Naive thymus-derived CD4-positive, alpha-beta T cell (primary cell): ENCODE measurements around the gene KIF26A. TPM values are rescaled to one million over a fixed set of nuclear protein-coding genes. Genes with fewer than 3 reads are reported as not detected.

Source experiments
- ATAC-seq: fragments of 150-1000 bp; cut with Tn5 transposase; 2 replicates; pipeline ENCODE4 v1.10.0; 2021; ENCODE audit warnings: mild to moderate bottlenecking, moderate library complexity
- CTCF ChIA-PET: fragments of 350-600 bp; sonication (Branson Sonifier 250); formaldehyde crosslinking; loops from one replicate; lab custom pipeline; 2021; ENCODE audit warnings: antibody characterized with exemption; lab: Charles Lee
- POLR2A ChIA-PET: fragments of 350-600 bp; sonication (Branson Sonifier 250); formaldehyde crosslinking; loops from one replicate; lab custom pipeline; 2021; ENCODE audit warnings: antibody characterized with exemption, inconsistent platforms; lab: Charles Lee
- DNase-seq, 9 donors: peaks; one replicate each; pipeline versions ENCODE4 v3.0.0 to v3.0.0-alpha.2; 2020 to 2022; ENCODE audit warnings: mixed read lengths in 1 of 9
- H3K27ac ChIP-seq: one replicate; pipeline ENCODE4 v1.7.0; 2013; ENCODE audit warnings: mild to moderate bottlenecking, low read depth, low read length, moderate library complexity
- H3K27me3 ChIP-seq, 2 donors: one replicate each; pipeline ENCODE4 v1.7.0; 2013; ENCODE audit warnings: low read length in 2 of 2, mild to moderate bottlenecking in 2 of 2, moderate library complexity in 2 of 2; ENCODE audit not compliant: control insufficient read depth in 2 of 2, insufficient read depth in 2 of 2
- H3K36me3 ChIP-seq, 3 experiments: 1 replicate in 2 of 3; 2 replicates in 1 of 3; pipeline ENCODE4 v1.7.0; 2013; ENCODE audit warnings: low read length in 3 of 3, mild to moderate bottlenecking in 3 of 3, moderate library complexity in 1 of 3; ENCODE audit not compliant: insufficient read depth in 3 of 3, control insufficient read depth in 2 of 3
- H3K4me1 ChIP-seq, 2 donors: one replicate each; pipeline ENCODE4 v1.7.0; 2013; ENCODE audit warnings: low read length in 2 of 2, mild to moderate bottlenecking in 2 of 2, moderate library complexity in 1 of 2; ENCODE audit not compliant: control insufficient read depth in 2 of 2, insufficient read depth in 2 of 2
- H3K4me3 ChIP-seq: 2 replicates; pipeline ENCODE4 v1.7.0; 2013; ENCODE audit warnings: mild to moderate bottlenecking, low read length
- H3K9me3 ChIP-seq, 3 experiments: 1 replicate in 2 of 3; 2 replicates in 1 of 3; pipeline ENCODE4 v1.7.0; 2013; ENCODE audit warnings: low read length in 3 of 3; ENCODE audit not compliant: control insufficient read depth in 2 of 3
- H3K27ac Mint-ChIP-seq, 9 donors: one replicate each; pipeline ENCODE4 v1.8.0; 2020 to 2022; ENCODE audit warnings: mixed read lengths in 9 of 9, mild to moderate bottlenecking in 8 of 9, moderate library complexity in 5 of 9, inconsistent platforms in 2 of 9
- H3K27me3 Mint-ChIP-seq, 5 donors: one replicate each; pipeline ENCODE4 v1.8.0; 2021 to 2022; ENCODE audit warnings: mixed read lengths in 5 of 5, mild to moderate bottlenecking in 1 of 5
- H3K36me3 Mint-ChIP-seq, 5 donors: one replicate each; pipeline ENCODE4 v1.8.0; 2020 to 2022; ENCODE audit warnings: mixed read lengths in 5 of 5, mild to moderate bottlenecking in 3 of 5, inconsistent platforms in 1 of 5
- H3K4me1 Mint-ChIP-seq, 7 donors: one replicate each; pipeline ENCODE4 v1.8.0; 2020 to 2022; ENCODE audit warnings: mixed read lengths in 7 of 7, mild to moderate bottlenecking in 3 of 7, inconsistent platforms in 1 of 7
- H3K4me3 Mint-ChIP-seq, 10 donors: one replicate each; pipeline ENCODE4 v1.8.0; 2020 to 2022; ENCODE audit warnings: mild to moderate bottlenecking in 10 of 10, mixed read lengths in 10 of 10, moderate library complexity in 6 of 10, inconsistent platforms in 2 of 10
- H3K9me3 Mint-ChIP-seq, 11 donors: one replicate each; pipeline ENCODE4 v1.8.0; 2020 to 2022; ENCODE audit warnings: mixed read lengths in 11 of 11, mild to moderate bottlenecking in 4 of 11, inconsistent platforms in 1 of 11, moderate library complexity in 1 of 11
- intact Hi-C, 2 donors: fragments of 100-400 bp; cut with micrococcal nuclease; formaldehyde crosslinking; loops; one replicate each; pipeline ENCODE4 v1.15.1; 2023
- polyA plus RNA-seq, 2 donors: library from polyadenylated mRNA; unstranded; fragments of 300-500 nt; fragmentation: Illumina TruSeq; gene quantifications; one replicate each; pipeline ENCODE4 v1.2.3, GENCODE V29; 2021
- total RNA-seq, 6 experiments: library from RNA in 5 of 6; stranded (reverse) in 5 of 6; gene quantifications; 1 replicate in 5 of 6; 2 replicates in 1 of 6; pipeline ENCODE4 v1.2.3 and lab custom pipeline; 2021 to 2026

Gene KIF26A
- total and polyA plus RNA-seq, 7 experiments from 2014 or later, result 0.13 to 0.53 (median 0.17) TPM; not detected in 4

GRCh38 chr14:104149278-104149595 lies 10.8 kb downstream of the KIF26A start:
- Mint-ChIP-seq H3K36me3 (no peaks in the 10 kb centered on the region), H3K4me1 (no peaks in the 10 kb centered on the region), H3K27ac (no peak overlapping the region), H3K9me3 (no peaks in the 10 kb centered on the region), H3K4me3 (no peak overlapping the region), H3K27me3 (peaks cover 0 to 4% (median 0%) of the 10 kb centered on the region in 5 donors)
- ChIA-PET CTCF (no interaction called here), POLR2A (no interaction called here)
- DNase-seq (no peak), ATAC-seq (no peak)
- intact Hi-C loops, result no loop called here
- Histone ChIP-seq H3K9me3 (no peaks in the 10 kb centered on the region), H3K27me3 (no peaks in the 10 kb centered on the region), H3K4me3 (no peak overlapping the region), H3K36me3 (no peaks in the 10 kb centered on the region), H3K4me1 (no peaks in the 10 kb centered on the region), H3K27ac (no peak overlapping the region)

- Histone ChIP-seq H3K36me3 (no peaks in the 10 kb centered on the region), H3K27ac (no peak overlapping the region), H3K4me3 (no peak overlapping the region), H3K27me3 (no peaks in the 10 kb centered on the region), H3K4me1 (no peaks in the 10 kb centered on the region), H3K9me3 (no peaks in the 10 kb centered on the region)
- Mint-ChIP-seq H3K4me3 (no peak overlapping the region), H3K27ac (no peak overlapping the region), H3K4me1 (no peaks in the 10 kb centered on the region), H3K9me3 (no peaks in the 10 kb centered on the region), H3K27me3 (peaks cover 0 to 4% (median 0%) of the 10 kb centered on the region in 5 donors), H3K36me3 (no peaks in the 10 kb centered on the region)
- POLR2A ChIA-PET, result no interaction called here
- intact Hi-C loops, result no loop called here
- DNase-seq, result peak in 1 of 9 donors; percentile 13
- ATAC-seq, result no peak
- CTCF ChIA-PET, result interaction anchor here (0.6 kb wide), 1 partner anchor 22 kb away, joined by 3 read pairs; no protein-coding TSS in a partner anchor
These were observed 11.3 kb downstream of the KIF26A start for GRCh38 chr14:104149617-104150135.

- ChIA-PET POLR2A (no interaction called here), CTCF (interaction anchor here (0.6 kb wide), 1 partner anchor 22 kb away, joined by 3 read pairs; no protein-coding TSS in a partner anchor)
- Histone ChIP-seq H3K4me1 (no peaks in the 10 kb centered on the region), H3K27me3 (no peaks in the 10 kb centered on the region), H3K27ac (no peak overlapping the region), H3K4me3 (no peak overlapping the region), H3K9me3 (no peaks in the 10 kb centered on the region), H3K36me3 (no peaks in the 10 kb centered on the region)
- no peak overlapping the region for H3K4me3 Mint-ChIP-seq
- H3K36me3 Mint-ChIP-seq, result no peaks in the 10 kb centered on the region
- peaks cover 0 to 4% (median 0%) of the 10 kb centered on the region in 5 donors for H3K27me3 Mint-ChIP-seq
- intact Hi-C loops, result no loop called here
- no peak for ATAC-seq
- DNase-seq, result no peak
- no peaks in the 10 kb centered on the region for H3K4me1 Mint-ChIP-seq
- no peak overlapping the region for H3K27ac Mint-ChIP-seq
- no peaks in the 10 kb centered on the region for H3K9me3 Mint-ChIP-seq
These were observed 12.0 kb downstream of the KIF26A start for GRCh38 chr14:104150136-104151025.

GRCh38 chr14:104151026-104151381 lies 12.6 kb downstream of the KIF26A start:
- peak overlapping the region in 1 of 10 donors; percentile 26 for H3K4me3 Mint-ChIP-seq
- no peaks in the 10 kb centered on the region for H3K36me3 Mint-ChIP-seq
- no peak for ATAC-seq
- H3K4me1 Mint-ChIP-seq, result no peaks in the 10 kb centered on the region
- POLR2A ChIA-PET, result no interaction called here
- Histone ChIP-seq H3K4me1 (no peaks in the 10 kb centered on the region), H3K27me3 (no peaks in the 10 kb centered on the region), H3K36me3 (no peaks in the 10 kb centered on the region), H3K4me3 (no peak overlapping the region), H3K27ac (no peak overlapping the region), H3K9me3 (no peaks in the 10 kb centered on the region)
- H3K27ac Mint-ChIP-seq, result no peak overlapping the region
- intact Hi-C loops, result no loop called here
- no peak for DNase-seq
- CTCF ChIA-PET, result no interaction called here
- peaks cover 0 to under 1% (median 0%) of the 10 kb centered on the region in 11 donors for H3K9me3 Mint-ChIP-seq
- peaks cover 0 to 4% (median 0%) of the 10 kb centered on the region in 5 donors for H3K27me3 Mint-ChIP-seq

- DNase-seq, result no peak
- Mint-ChIP-seq H3K36me3 (no peaks in the 10 kb centered on the region), H3K9me3 (peaks cover 0 to 2% (median 0%) of the 10 kb centered on the region in 11 donors), H3K4me3 (no peak overlapping the region), H3K4me1 (no peaks in the 10 kb centered on the region), H3K27ac (no peak overlapping the region), H3K27me3 (peaks cover 0 to 4% (median 0%) of the 10 kb centered on the region in 5 donors)
- ChIA-PET CTCF (no interaction called here), POLR2A (no interaction called here)
- Histone ChIP-seq H3K27ac (no peak overlapping the region), H3K4me1 (no peaks in the 10 kb centered on the region), H3K36me3 (no peaks in the 10 kb centered on the region), H3K9me3 (no peaks in the 10 kb centered on the region), H3K4me3 (no peak overlapping the region), H3K27me3 (no peaks in the 10 kb centered on the region)
- ATAC-seq, result no peak
- intact Hi-C loops, result no loop called here
These were observed 13.3 kb downstream of the KIF26A start for GRCh38 chr14:104151566-104152245.

- ATAC-seq, result no peak
- Mint-ChIP-seq H3K27ac (no peak overlapping the region), H3K36me3 (no peaks in the 10 kb centered on the region), H3K27me3 (peaks cover 0 to 4% (median 0%) of the 10 kb centered on the region in 5 donors), H3K4me1 (no peaks in the 10 kb centered on the region), H3K4me3 (no peak overlapping the region), H3K9me3 (peaks cover 0 to 2% (median 0%) of the 10 kb centered on the region in 11 donors)
- H3K36me3 ChIP-seq, result no peaks in the 10 kb centered on the region
- intact Hi-C loops, result no loop called here
- DNase-seq, result no peak
- ChIA-PET CTCF (no interaction called here), POLR2A (no interaction called here)
- H3K9me3 ChIP-seq, result no peaks in the 10 kb centered on the region
- no peak overlapping the region for H3K4me3 ChIP-seq
- no peak overlapping the region for H3K27ac ChIP-seq
- H3K4me1 ChIP-seq, result no peaks in the 10 kb centered on the region
- no peaks in the 10 kb centered on the region for H3K27me3 ChIP-seq
These were observed 13.8 kb downstream of the KIF26A start for GRCh38 chr14:104152246-104152575.
